ENCODE measurements around the gene CBX5. TPM values are rescaled to one million over a fixed set of nuclear protein-coding genes. Genes with fewer than 3 reads are reported as not detected.
"Not testable (repeated sequence)": the region's sequence is repeated elsewhere in the genome, so short reads cannot be mapped to it uniquely, and the experiment has no call there.

The CBX5 gene
- total and polyA plus RNA-seq, 2 experiments from 2014 or later, result 29.6 to 37.6 TPM

- WGBS, 2 experiments (ENCODE audit: low coverage in 1 of 2, low lambda C conversion rate in 2 of 2, missing lambda C conversion rate in 2 of 2), result 83 to 88% methylated on average over 3 of the region's 3 CpGs
- TF ChIP-seq EZH2phosphoT487 (IDR thresholded peaks at IDR 0.05; ENCODE audit: insufficient read depth, low read depth) (no peak), EZH2 (IDR thresholded peaks at IDR 0.05; ENCODE audit: insufficient read depth, poor library complexity, severe bottlenecking) (no peak)
- Histone ChIP-seq H3F3A (ENCODE audit: insufficient read depth) (no peaks in the 10 kb centered on the region), H3K4me2 (ENCODE audit: unreplicated experiment) (no peak overlapping the region), H2AFZ (no peak overlapping the region), H3K36me3 (ENCODE audit: low read depth) (no peaks in the 10 kb centered on the region; the same call in 1 of the 2 replicates), H3K9me3 (ENCODE audit: low read depth) (no peaks in the 10 kb centered on the region), H3K4me3 (no peak overlapping the region), H3K27me3 (replicated peaks; ENCODE audit: insufficient read depth) (no peaks in the 10 kb centered on the region), H3K79me2 (ENCODE audit: insufficient read depth) (peaks cover 24% of the 10 kb centered on the region), H3K27ac (no peak overlapping the region), H4K20me1 (ENCODE audit: insufficient read depth) (no peaks in the 10 kb centered on the region), H3K9me2 (ENCODE audit: insufficient read depth) (no peaks in the 10 kb centered on the region), H3K9ac (no peak overlapping the region), H3K4me1 (ENCODE audit: insufficient read depth) (peaks cover 8% of the 10 kb centered on the region; the same call in 1 of the 2 replicates)
- in situ Hi-C loops (cut with MboI), result no loop called here
- DNase-seq, result no peak
These were observed 92.8 kb downstream of the CBX5 start for GRCh38 chr12:54187075-54187474.

GRCh38 chr12:54185919-54186318 lies 94.0 kb downstream of the CBX5 start:
- H3K4me3 ChIP-seq, result no peak overlapping the region
- TF ChIP-seq EZH2phosphoT487 (IDR thresholded peaks at IDR 0.05; ENCODE audit: insufficient read depth, low read depth) (no peak), EZH2 (IDR thresholded peaks at IDR 0.05; ENCODE audit: insufficient read depth, poor library complexity, severe bottlenecking) (no peak)
- no peak overlapping the region for H3K27ac ChIP-seq
- H3K79me2 ChIP-seq (ENCODE audit: insufficient read depth), result peaks cover 24% of the 10 kb centered on the region
- H3K9me2 ChIP-seq (ENCODE audit: insufficient read depth), result no peaks in the 10 kb centered on the region
- H3K4me1 ChIP-seq (ENCODE audit: insufficient read depth), result 0 out of 2 replicates have a peak, but pooled peaks cover 3% of the 10 kb centered on the region
- H3K9ac ChIP-seq, result no peak overlapping the region
- no peaks in the 10 kb centered on the region for H4K20me1 ChIP-seq (ENCODE audit: insufficient read depth)
- no peak overlapping the region for H3K4me2 ChIP-seq (ENCODE audit: unreplicated experiment)
- H3K36me3 ChIP-seq (ENCODE audit: low read depth), result no peaks in the 10 kb centered on the region; the same call in 1 of the 2 replicates
- H3K27me3 ChIP-seq (replicated peaks; ENCODE audit: insufficient read depth), result no peaks in the 10 kb centered on the region
- no peaks in the 10 kb centered on the region for H3K9me3 ChIP-seq (ENCODE audit: low read depth)
- DNase-seq, result no peak
- no peak overlapping the region for H2AFZ ChIP-seq
- in situ Hi-C loops (cut with MboI), result no loop called here
- 94 to 100% methylated on average over 1 of the region's 1 CpG for WGBS, 2 experiments (ENCODE audit: low coverage in 1 of 2, low lambda C conversion rate in 2 of 2, missing lambda C conversion rate in 2 of 2)
- H3F3A ChIP-seq (ENCODE audit: insufficient read depth), result no peaks in the 10 kb centered on the region

GRCh38 chr12:54185297-54185696 lies 94.6 kb downstream of the CBX5 start:
- H3K4me1 ChIP-seq (ENCODE audit: insufficient read depth); H2AFZ ChIP-seq; H3K27me3 ChIP-seq (replicated peaks; ENCODE audit: insufficient read depth); H3K9me3 ChIP-seq (ENCODE audit: low read depth); H3K4me2 ChIP-seq (ENCODE audit: unreplicated experiment); DNase-seq; H4K20me1 ChIP-seq (ENCODE audit: insufficient read depth); H3K4me3 ChIP-seq; H3K36me3 ChIP-seq (ENCODE audit: low read depth); in situ Hi-C loops (cut with MboI); H3K9me2 ChIP-seq (ENCODE audit: insufficient read depth); H3K9ac ChIP-seq; H3F3A ChIP-seq (ENCODE audit: insufficient read depth); H3K27ac ChIP-seq: not testable (repeated sequence)
- H3K79me2 ChIP-seq (ENCODE audit: insufficient read depth), result peaks cover 24% of the 10 kb centered on the region
- whole genome bisulfite sequencing, 2 experiments (ENCODE audit: low coverage in 1 of 2, low lambda C conversion rate in 2 of 2, missing lambda C conversion rate in 2 of 2), result 78 to 81% methylated on average over 9 of the region's 9 CpGs

- H3K9me3 ChIP-seq (ENCODE audit: low read depth), result no peaks in the 10 kb centered on the region
- H3K4me1 ChIP-seq (ENCODE audit: insufficient read depth), result 0 out of 2 replicates have a peak, but pooled peaks cover 3% of the 10 kb centered on the region
- no peak overlapping the region for H3K27ac ChIP-seq
- H3K36me3 ChIP-seq (ENCODE audit: low read depth), result no peaks in the 10 kb centered on the region; the same call in 1 of the 2 replicates
- H3K9ac ChIP-seq, result no peak overlapping the region
- H4K20me1 ChIP-seq (ENCODE audit: insufficient read depth), result no peaks in the 10 kb centered on the region
- 92% methylated on average over 7 of the region's 7 CpGs for WGBS, 2 experiments (ENCODE audit: low coverage in 1 of 2, low lambda C conversion rate in 2 of 2, missing lambda C conversion rate in 2 of 2)
- no peaks in the 10 kb centered on the region for H3F3A ChIP-seq (ENCODE audit: insufficient read depth)
- peaks cover 24% of the 10 kb centered on the region for H3K79me2 ChIP-seq (ENCODE audit: insufficient read depth)
- no peak overlapping the region for H3K4me2 ChIP-seq (ENCODE audit: unreplicated experiment)
- no peak for TF ChIP-seq EZH2 (IDR thresholded peaks at IDR 0.05; ENCODE audit: insufficient read depth, poor library complexity, severe bottlenecking)
- TF ChIP-seq EZH2phosphoT487 (IDR thresholded peaks at IDR 0.05; ENCODE audit: insufficient read depth, low read depth), result no peak
- H3K9me2 ChIP-seq (ENCODE audit: insufficient read depth), result no peaks in the 10 kb centered on the region
- in situ Hi-C loops (cut with MboI), result no loop called here
- H3K4me3 ChIP-seq, result no peak overlapping the region
- no peak overlapping the region for H2AFZ ChIP-seq
- no peak for DNase-seq
- H3K27me3 ChIP-seq (replicated peaks; ENCODE audit: insufficient read depth), result no peaks in the 10 kb centered on the region
These were observed 95.7 kb downstream of the CBX5 start for GRCh38 chr12:54184024-54184805.

Data from GM23248 (cell line).